B cell (primary cell): ENCODE measurements around the gene SP6. TPM values are rescaled to one million over a fixed set of nuclear protein-coding genes. Genes with fewer than 3 reads are reported as not detected.

Experiments used
- ATAC-seq: fragments of 200-7000 bp; cut with Tn5 transposase; one replicate; pipeline ENCODE4 v1.10.0; 2021; ENCODE audit warnings: low read depth, mild to moderate bottlenecking, moderate number of reproducible peaks, moderate library complexity
- CTCF ChIA-PET: fragments of 350-600 bp; sonication (Branson Sonifier 250); formaldehyde crosslinking; loops from one replicate; lab custom pipeline; 2021; ENCODE audit warnings: antibody characterized with exemption, inconsistent platforms; lab: Charles Lee
- POLR2A ChIA-PET: fragments of 350-600 bp; sonication (Branson Sonifier 250); formaldehyde crosslinking; loops from one replicate; lab custom pipeline; 2021; ENCODE audit warnings: antibody characterized with exemption; lab: Charles Lee
- DNase-seq: peaks from one replicate; pipeline ENCODE4 v3.0.0; 2013
- H2AFZ ChIP-seq: 2 replicates; pipeline ENCODE4 v1.6.1; 2012; ENCODE audit warnings: mild to moderate bottlenecking, low read depth, low read length; ENCODE audit not compliant: insufficient read depth, poor library complexity, severe bottlenecking
- H3K27ac ChIP-seq, 2 donors: 1 replicate in 1 of 2; 2 replicates in 1 of 2; pipeline ENCODE4 v1.5.1; 2012 to 2013; ENCODE audit warnings: low read length in 2 of 2, mild to moderate bottlenecking in 2 of 2, moderate library complexity in 1 of 2
- H3K27me3 ChIP-seq, 4 experiments: fragments of 200-600 bp in 1 of 4; sonication (generic) in 1 of 4; replicated peaks in 1 of 4; 1 replicate in 2 of 4; 2 replicates in 2 of 4; pipeline versions ENCODE4 v1.6.1 to v1.7.0; 2013 to 2016; ENCODE audit warnings: low read length in 3 of 4, mild to moderate bottlenecking in 2 of 4, mixed read lengths in 1 of 4, moderate library complexity in 1 of 4; ENCODE audit not compliant: insufficient read depth in 4 of 4, control insufficient read depth in 3 of 4; ENCODE audit errors: control extremely low read depth in 1 of 4
- H3K36me3 ChIP-seq, 2 experiments: replicated peaks in 1 of 2; 1 replicate in 1 of 2; 2 replicates in 1 of 2; pipeline versions ENCODE4 v1.6.1 to v1.7.1; 2013; ENCODE audit warnings: low read length in 1 of 2; ENCODE audit not compliant: insufficient read depth in 2 of 2, control insufficient read depth in 1 of 2; ENCODE audit errors: control extremely low read depth in 1 of 2, extremely low read depth in 1 of 2
- H3K4me1 ChIP-seq, 2 donors: fragments of 200-600 bp in 1 of 2; sonication (generic) in 1 of 2; 1 replicate in 1 of 2; 2 replicates in 1 of 2; pipeline versions ENCODE4 v1.5.1 to v1.6.1; 2013 to 2017; ENCODE audit warnings: low read length in 2 of 2; ENCODE audit not compliant: control insufficient read depth in 2 of 2, insufficient read depth in 2 of 2
- H3K4me2 ChIP-seq: replicated peaks from 2 replicates; pipeline ENCODE3; 2012; ENCODE audit warnings: mild to moderate bottlenecking, low read depth, low read length; ENCODE audit not compliant: poor library complexity, severe bottlenecking
- H3K4me3 ChIP-seq, 5 experiments: fragments of 200-600 bp in 1 of 5; sonication (generic) in 1 of 5; 1 replicate in 3 of 5; 2 replicates in 2 of 5; pipeline versions ENCODE4 v1.5.1 to v1.7.0; 2011 to 2016; ENCODE audit warnings: low read length in 4 of 5, mild to moderate bottlenecking in 4 of 5, low read depth in 2 of 5, control low read depth in 1 of 5, moderate library complexity in 1 of 5; ENCODE audit not compliant: insufficient read depth in 1 of 5; ENCODE audit errors: control extremely low read depth in 1 of 5, extremely low read depth in 1 of 5
- H3K79me2 ChIP-seq: fragments of 200-600 bp; sonication (generic); one replicate; pipeline ENCODE4 v1.6.0; 2016; ENCODE audit warnings: low read length; ENCODE audit not compliant: control insufficient read depth, insufficient read depth
- H3K9ac ChIP-seq: fragments of 200-600 bp; sonication (generic); 2 replicates; pipeline ENCODE4 v1.6.1; 2017; ENCODE audit warnings: mild to moderate bottlenecking, low read length, moderate library complexity
- H3K9me3 ChIP-seq, 3 donors: one replicate each; pipeline versions ENCODE4 v1.6.1 to v1.7.1; 2013; ENCODE audit warnings: low read length in 2 of 3; ENCODE audit not compliant: control insufficient read depth in 2 of 3, insufficient read depth in 1 of 3; ENCODE audit errors: control extremely low read depth in 1 of 3
- H4K20me1 ChIP-seq: 2 replicates; pipeline ENCODE4 v1.6.0; 2012; ENCODE audit warnings: mild to moderate bottlenecking, low read length; ENCODE audit not compliant: insufficient read depth, control insufficient read depth, poor library complexity, severe bottlenecking
- H3K27ac Mint-ChIP-seq: one replicate; pipeline ENCODE4 v1.8.0; 2021; ENCODE audit warnings: mixed read lengths
- H3K27me3 Mint-ChIP-seq: one replicate; pipeline ENCODE4 v1.8.0; 2021; ENCODE audit warnings: mixed read lengths
- H3K4me1 Mint-ChIP-seq: one replicate; pipeline ENCODE4 v1.8.0; 2021; ENCODE audit warnings: mixed read lengths
- H3K4me3 Mint-ChIP-seq: one replicate; pipeline ENCODE4 v1.8.0; 2021; ENCODE audit warnings: mixed read lengths
- H3K9me3 Mint-ChIP-seq: one replicate; pipeline ENCODE4 v1.8.0; 2022; ENCODE audit warnings: mixed read lengths; ENCODE audit not compliant: insufficient read depth
- EZH2 ChIP-seq: IDR thresholded peaks from 2 replicates; pipeline ENCODE4 v1.6.1; 2012; ENCODE audit warnings: borderline replicate concordance, low read depth, mild to moderate bottlenecking, moderate library complexity, low read length; ENCODE audit not compliant: insufficient read depth, poor library complexity, severe bottlenecking
- WGBS: methylation state at CpG from one replicate; pipeline ENCODE4 v1.1.5; 2013; ENCODE audit warnings: missing lambda C conversion rate; ENCODE audit not compliant: insufficient coverage; 5-methylcytosine and 5-hydroxymethylcytosine counted together
- intact Hi-C: fragments of 100-400 bp; cut with micrococcal nuclease; formaldehyde crosslinking; loops from one replicate; pipeline ENCODE4 v1.10.0; 2022
- polyA plus RNA-seq: library from polyadenylated mRNA; depleted of rRNA; stranded (reverse); fragments of >200 nt; gene quantifications from 2 replicates; pipeline ENCODE4 v1.2.3, GENCODE V29; 2012
- total RNA-seq, 2 donors: library from RNA; stranded (reverse); fragments of 120-200 nt in 1 of 2; gene quantifications; 1 replicate in 1 of 2; 2 replicates in 1 of 2; pipeline versions ENCODE4 v1.2.3 to v1.2.4, GENCODE V29; 2013 to 2022
- TF ChIP-seq, protein P1 (sequence below): fragments of 200-600 bp; IDR thresholded peaks from one replicate; pipeline ENCODE4 v1.8.0; 2022; ENCODE audit warnings: antibody characterized with exemption, mild to moderate bottlenecking

SP6 gene
- total and polyA plus RNA-seq, 2 donors (not counting 1 experiment from before 2014, with no cell fraction given): 0.04 TPM; not detected in 1

DNA sequence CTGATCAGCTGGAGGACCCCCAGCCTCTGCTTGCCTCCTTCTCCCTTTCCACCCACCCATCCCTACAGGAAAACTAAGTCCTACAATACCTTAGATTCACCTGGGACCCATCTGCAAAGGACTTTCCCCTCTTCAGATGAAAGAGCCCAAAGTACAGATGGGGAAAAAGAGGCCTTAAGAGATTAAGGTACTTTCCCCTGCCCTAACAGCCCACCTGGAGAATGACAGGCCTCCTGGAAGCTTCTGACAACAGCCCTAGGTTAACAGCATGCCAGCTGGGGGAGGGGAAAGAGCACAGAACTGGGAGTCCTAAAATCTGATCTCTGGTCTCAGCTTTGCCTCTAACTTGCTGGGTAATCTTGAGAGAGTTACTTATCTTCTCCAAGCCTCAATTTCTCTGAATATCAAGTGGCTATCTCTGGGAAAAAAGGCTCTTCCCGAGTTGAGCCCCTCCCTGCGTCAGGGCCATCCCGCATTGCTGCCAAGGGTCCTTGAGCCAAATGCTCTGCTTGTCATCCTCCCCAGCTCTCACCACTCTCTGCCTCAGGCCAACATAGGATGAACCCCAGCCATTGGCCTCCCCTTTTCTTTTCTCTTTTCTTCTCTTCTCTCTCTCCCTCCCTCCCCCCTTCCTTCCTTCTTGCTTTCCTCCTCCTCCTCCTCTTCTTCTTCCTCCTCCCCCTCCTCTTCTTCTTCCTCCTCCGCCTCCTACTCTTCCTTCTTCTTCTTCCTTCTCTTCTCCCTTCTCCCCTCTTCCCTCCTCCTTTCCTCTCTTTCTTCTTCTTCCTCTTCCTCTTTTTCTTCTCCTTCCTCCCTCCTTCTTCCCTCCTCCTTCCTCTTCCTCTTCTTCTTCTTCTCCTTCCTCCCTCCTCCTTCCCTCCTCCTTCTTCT, 22.5 kb upstream of the SP6 start:
- Histone ChIP-seq H3K36me3 (no peaks in the 10 kb centered on the region), H3K27me3 (peaks cover 0 to 71% (median 23%) of the 10 kb centered on the region in 4 experiments), H3K79me2 (no peaks in the 10 kb centered on the region), H2AFZ (no peak overlapping the region), H3K4me3 (no peak overlapping the region), H3K9ac (no peak overlapping the region), H4K20me1 (no peaks in the 10 kb centered on the region), H3K9me3 (no peaks in the 10 kb centered on the region), H3K4me1 (peaks cover 8 to 9% of the 10 kb centered on the region in 2 donors), H3K27ac (no peak overlapping the region), H3K4me2 (no peak overlapping the region)
- peaks cover 5% of the 10 kb centered on the region for H3K4me1 Mint-ChIP-seq
- POLR2A ChIA-PET: no interaction called here
- peaks cover 55% of the 10 kb centered on the region for H3K27me3 Mint-ChIP-seq
- DNase-seq: no peak
- 92% methylated on average over 4 of the region's 4 CpGs for WGBS
- H3K27ac Mint-ChIP-seq: no peak overlapping the region
- no peaks in the 10 kb centered on the region for H3K9me3 Mint-ChIP-seq
- no peak for TF ChIP-seq EZH2
- TF ChIP-seq, protein P1, sequence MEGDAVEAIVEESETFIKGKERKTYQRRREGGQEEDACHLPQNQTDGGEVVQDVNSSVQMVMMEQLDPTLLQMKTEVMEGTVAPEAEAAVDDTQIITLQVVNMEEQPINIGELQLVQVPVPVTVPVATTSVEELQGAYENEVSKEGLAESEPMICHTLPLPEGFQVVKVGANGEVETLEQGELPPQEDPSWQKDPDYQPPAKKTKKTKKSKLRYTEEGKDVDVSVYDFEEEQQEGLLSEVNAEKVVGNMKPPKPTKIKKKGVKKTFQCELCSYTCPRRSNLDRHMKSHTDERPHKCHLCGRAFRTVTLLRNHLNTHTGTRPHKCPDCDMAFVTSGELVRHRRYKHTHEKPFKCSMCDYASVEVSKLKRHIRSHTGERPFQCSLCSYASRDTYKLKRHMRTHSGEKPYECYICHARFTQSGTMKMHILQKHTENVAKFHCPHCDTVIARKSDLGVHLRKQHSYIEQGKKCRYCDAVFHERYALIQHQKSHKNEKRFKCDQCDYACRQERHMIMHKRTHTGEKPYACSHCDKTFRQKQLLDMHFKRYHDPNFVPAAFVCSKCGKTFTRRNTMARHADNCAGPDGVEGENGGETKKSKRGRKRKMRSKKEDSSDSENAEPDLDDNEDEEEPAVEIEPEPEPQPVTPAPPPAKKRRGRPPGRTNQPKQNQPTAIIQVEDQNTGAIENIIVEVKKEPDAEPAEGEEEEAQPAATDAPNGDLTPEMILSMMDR: no peak
- CTCF ChIA-PET: interaction anchor here (4.0 kb wide), 1 partner anchor 16 kb away, joined by 12 read pairs; no protein-coding TSS in a partner anchor
- intact Hi-C loops: no loop called here
- ATAC-seq: no peak
- no peak overlapping the region for H3K4me3 Mint-ChIP-seq

DNA sequence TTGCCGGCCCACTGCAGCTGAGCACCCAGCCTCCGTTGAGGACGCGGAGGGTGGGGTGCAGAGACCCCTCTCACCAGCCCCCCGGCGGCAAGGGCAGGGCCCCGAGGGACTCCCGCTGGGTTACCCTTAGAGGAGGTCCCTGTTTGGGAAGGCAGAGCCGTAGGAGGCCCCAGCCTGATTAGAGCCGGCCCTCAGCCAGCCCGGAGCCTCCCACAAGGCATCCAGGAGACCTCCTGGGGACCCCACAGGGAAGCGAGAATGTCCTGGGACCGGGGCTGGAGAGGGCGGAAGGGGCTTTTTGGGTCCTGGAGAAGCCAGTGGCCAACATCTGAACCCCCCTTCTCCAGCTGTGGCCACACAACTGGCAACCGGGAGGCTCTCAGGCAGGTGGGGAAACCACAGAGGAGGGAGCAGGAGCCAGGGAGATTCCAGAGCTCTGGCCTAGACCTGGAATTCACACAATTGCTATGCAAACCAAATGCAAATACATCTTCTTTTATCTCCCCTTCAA, 21.7 kb upstream of the SP6 start:
- Histone ChIP-seq H3K36me3 (no peaks in the 10 kb centered on the region), H4K20me1 (no peaks in the 10 kb centered on the region), H3K4me1 (peaks cover 8 to 9% of the 10 kb centered on the region in 2 donors), H3K27ac (no peak overlapping the region), H3K9ac (no peak overlapping the region), H3K27me3 (peaks cover 0 to 66% (median 23%) of the 10 kb centered on the region in 4 experiments), H3K9me3 (no peaks in the 10 kb centered on the region), H3K79me2 (no peaks in the 10 kb centered on the region), H2AFZ (no peak overlapping the region), H3K4me3 (no peak overlapping the region), H3K4me2 (peak overlapping the region; percentile 51)
- H3K9me3 Mint-ChIP-seq: no peaks in the 10 kb centered on the region
- POLR2A ChIA-PET: no interaction called here
- peaks cover 55% of the 10 kb centered on the region for H3K27me3 Mint-ChIP-seq
- intact Hi-C loops: no loop called here
- H3K27ac Mint-ChIP-seq: no peak overlapping the region
- H3K4me1 Mint-ChIP-seq: peaks cover 5% of the 10 kb centered on the region
- no peak overlapping the region for H3K4me3 Mint-ChIP-seq
- no peak for DNase-seq
- TF ChIP-seq, protein P1: no peak
- no peak for TF ChIP-seq EZH2
- CTCF ChIA-PET: interaction anchor here (4.0 kb wide), 1 partner anchor 17 kb away, joined by 12 read pairs; no protein-coding TSS in a partner anchor
- WGBS: 75% methylated on average over 14 of the region's 15 CpGs
- ATAC-seq: no peak
